IPS DF 19.7 (cell line): ENCODE measurements around the gene RILPL2.
"Not testable (repeated sequence)": the region's sequence is repeated elsewhere in the genome, so short reads cannot be mapped to it uniquely, and the experiment has no call there.

Source experiments
- DNase-seq: peaks from one replicate; pipeline ENCODE4 v3.0.0-alpha.2; 2013; ENCODE audit warnings: low read depth, low spot score

Gene RILPL2

DNA sequence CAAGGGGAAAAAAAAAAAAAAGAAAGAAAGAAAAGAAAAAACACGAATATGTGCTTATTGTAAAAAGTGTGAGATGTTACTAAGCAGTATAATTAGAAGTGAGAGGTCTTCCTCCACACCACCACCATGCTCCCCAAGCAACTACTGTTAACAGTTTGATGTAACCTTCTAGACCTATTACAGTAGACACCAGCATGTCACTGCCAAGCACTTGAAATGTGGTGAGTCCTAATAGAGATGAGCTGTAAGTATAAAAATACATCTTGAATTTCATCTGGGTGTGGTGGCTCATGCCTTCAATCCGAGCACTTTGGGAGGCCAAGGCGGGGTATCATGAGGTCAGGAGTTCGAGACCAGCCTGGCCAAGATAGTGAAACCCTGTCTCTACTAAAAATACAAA, 13.4 kb upstream of the RILPL2 start:
- no peak for DNase-seq

DNA sequence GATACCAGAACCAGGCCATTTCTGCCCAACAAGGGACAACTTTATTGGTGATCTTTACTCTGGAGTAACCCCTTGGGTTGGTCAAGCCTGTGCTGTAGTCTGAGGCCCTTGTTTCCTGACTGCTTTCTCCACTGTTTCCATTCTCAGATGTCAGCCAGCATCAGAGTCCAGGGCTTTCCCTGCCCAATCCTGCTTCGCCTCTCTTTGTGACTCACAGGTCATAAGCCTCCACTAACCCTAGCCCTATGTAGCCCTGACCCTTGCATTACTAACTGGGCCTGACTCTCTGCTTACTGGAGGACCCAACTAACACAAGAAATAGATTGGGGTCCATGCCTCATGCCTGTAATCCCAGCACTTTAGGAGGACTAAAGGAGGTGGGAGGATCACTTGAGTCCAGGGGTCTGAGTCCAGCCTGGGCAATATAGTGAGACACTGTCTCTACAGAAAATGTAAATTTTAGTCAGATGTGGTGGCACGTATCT, 12.8 kb upstream of the RILPL2 start:
- DNase-seq = no peak

DNA sequence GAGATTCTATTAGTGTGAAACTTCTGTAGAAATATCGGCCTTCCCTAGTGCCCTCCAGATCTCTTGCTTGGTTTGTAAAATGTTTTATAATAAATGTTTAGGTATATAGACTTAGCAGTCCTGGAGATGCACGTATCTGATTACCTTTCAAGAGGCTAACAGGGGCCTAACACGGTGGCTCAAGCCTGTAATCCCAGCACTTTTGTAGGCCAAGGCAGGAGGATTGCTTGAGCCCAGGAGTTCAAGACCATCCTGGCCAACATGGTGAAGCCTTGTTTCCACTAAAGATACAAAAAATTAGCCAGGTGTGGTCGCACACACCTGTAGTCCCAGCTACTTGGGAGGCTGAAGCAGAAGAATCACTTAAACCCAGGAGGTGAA, 9.8 kb upstream of the RILPL2 start:
- DNase-seq = no peak

DNA sequence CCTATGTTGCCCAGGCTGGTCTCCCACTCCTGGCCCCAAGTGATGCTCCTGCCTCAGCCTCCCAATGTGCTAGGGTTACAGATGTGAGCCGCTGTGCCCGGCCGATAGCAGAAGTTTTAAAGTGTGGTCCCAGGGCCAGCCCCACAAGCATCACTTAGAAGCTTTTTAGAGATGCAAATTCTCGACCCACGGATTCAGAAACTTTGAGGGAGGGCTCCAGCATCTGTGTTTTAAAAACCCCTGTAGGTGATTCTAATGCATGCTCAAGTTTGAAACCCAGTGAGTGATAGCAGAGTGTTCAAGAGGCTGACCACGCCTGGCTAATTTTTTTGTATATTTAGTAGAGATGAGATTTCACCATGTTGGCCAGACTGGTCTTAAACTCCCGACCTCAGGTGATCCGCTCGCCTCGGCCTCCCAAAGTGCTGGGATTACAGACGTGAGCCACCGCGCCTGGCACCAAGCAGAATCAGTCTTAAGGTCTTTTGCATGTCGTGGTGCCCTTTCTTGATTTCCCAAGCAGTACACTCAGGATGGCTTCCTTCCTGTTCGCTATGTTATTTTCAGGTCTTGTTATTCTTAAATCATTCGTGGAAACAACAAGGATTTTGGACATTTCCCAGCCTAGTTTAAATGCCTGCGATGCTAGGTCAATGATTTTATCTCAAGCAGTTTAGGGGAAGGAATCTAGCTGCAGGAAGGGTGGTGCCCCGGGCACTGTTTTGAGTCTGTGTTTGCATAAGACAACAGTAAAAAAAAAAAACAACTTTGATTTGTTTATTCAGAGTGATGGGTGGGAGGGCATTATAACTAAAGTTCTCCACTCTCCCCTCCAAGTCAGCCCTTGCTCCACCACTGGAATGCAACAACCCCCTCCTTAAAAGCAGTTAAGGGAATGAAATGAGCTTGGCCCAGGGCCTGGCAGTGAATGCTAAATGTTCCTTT, 9.2 kb upstream of the RILPL2 start:
- DNase-seq = no peak

DNA sequence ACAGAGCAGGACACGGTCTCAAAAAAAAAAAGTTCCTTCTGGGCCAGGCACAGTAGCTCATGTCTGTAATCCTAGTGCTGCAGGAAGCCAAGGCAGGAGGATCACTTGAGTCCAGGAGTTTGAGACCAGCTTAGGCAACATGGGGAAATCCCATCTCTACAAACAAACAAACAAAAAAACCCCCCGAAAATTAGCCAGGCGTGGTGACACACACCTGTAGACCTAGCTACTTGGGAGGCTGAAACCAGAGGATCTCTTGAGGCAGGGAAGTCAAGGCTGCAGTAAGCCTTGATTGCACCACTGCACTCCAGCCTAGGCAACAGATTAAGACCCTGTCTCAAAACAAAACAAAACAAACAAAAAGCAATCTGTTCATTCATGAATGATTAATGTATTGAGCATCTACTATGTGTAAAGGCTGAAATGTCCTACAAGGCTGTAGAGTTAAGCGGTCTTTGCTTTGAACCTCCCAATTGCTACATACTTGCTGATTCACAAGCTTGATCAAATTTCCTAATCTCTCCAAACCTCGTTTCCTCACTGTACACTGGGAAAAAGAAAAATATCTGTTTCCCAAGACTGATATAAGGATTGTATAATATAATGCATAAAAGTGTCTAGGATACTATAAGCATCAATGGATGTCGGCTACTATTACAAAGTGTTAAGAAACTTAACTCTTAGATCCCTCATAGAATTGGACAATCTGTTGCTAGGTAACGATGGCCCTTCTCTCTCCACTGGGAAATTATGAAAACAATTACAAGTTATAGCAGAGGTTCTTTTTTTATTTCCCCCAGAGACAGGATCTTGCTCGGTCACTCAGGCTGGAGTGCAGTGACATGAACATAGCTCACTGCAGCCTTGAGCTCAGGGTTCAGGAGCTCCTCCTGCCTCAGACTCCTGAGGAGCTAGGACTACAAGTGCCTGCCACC, 7.9 kb upstream of the RILPL2 start:
- no peak for DNase-seq

DNA sequence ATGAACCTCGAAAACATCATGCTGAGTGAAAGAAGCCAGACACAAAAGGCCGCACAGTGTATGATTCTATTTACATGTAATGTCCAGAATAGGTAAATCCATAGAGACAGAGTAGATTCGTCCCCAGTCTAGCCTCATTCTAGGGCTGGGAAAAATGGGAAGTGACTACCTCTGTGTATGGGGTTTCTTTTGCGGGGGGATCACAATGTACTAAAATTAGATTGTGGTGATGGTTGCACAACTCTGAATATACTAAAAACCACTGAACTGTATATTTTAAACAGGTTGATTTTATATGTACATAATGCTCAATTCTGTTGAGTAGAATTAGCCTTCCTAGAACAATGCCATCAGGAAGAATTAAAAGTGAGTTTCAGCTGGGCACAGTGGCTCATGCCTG, 6.3 kb upstream of the RILPL2 start:
- no peak for DNase-seq

DNA sequence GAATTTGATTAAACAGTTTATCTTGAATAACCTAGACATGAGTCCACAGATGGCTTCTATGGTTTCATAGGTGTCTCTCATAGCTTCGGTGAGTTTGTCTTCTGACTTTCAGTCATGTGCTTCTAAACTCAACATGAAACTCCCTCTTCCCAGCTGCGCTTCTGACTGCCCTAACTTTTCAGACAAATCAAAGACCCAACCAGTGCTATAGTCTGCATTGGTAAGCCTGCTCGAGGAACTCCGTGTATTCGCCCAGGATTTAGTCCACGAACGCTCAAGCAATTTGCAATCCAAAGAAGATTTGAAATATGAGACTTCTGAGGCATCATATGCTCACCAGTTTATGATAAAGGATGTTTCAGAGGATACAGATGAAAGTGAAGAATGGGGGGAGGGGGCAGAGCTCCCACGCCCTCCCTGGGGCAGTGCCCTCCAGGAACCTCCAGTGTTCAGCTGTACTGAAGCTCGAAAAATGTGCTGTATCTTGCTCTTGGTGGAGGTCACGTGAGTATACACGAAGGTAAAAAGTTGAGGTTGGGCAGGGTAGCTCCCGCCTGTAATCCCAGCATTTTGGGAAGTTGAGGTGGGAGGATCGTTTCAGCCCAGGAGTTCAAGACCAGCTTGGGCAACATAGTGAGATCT, 5.2 kb upstream of the RILPL2 start:
- no peak for DNase-seq

DNA sequence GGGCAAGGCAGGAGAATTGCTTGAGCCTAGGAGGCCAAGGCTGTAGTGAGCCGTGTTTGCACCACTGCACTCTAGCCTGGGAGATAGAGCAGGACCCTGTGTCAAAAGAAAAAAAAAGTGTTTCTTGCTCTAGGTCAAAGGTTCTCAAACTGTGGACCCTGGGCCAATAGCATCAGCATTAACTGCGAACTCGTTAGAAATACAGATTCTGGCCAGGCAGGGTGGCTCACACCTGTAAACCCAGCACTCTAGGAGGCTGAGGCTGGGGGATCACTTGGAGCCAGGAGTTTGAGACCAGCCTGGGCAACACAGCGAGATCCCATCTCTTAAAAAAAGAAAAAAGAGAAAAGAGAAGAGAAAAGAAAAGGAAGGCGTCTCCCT, 858 bp downstream of the RILPL2 start:
- no peak for DNase-seq

DNA sequence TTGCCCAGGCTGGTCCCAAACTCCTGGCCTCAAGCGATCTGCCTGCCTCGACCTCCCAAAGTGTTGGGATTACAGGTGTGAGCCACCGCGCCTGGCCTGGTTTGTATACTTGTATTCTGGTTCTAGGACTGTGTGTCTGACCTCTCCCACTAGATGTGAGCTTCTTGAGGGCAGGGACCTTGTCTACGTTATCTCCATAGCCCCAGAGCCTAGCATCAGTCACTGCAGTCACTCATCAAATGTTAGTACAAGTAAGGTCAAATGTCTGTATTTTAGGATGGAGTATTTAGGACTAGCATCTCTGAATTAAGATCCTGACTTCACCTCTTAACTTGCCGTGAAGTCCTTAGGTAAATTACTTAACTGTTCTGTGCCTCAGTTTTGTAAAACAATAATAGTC, 2.9 kb downstream of the RILPL2 start:
- no peak for DNase-seq

DNA sequence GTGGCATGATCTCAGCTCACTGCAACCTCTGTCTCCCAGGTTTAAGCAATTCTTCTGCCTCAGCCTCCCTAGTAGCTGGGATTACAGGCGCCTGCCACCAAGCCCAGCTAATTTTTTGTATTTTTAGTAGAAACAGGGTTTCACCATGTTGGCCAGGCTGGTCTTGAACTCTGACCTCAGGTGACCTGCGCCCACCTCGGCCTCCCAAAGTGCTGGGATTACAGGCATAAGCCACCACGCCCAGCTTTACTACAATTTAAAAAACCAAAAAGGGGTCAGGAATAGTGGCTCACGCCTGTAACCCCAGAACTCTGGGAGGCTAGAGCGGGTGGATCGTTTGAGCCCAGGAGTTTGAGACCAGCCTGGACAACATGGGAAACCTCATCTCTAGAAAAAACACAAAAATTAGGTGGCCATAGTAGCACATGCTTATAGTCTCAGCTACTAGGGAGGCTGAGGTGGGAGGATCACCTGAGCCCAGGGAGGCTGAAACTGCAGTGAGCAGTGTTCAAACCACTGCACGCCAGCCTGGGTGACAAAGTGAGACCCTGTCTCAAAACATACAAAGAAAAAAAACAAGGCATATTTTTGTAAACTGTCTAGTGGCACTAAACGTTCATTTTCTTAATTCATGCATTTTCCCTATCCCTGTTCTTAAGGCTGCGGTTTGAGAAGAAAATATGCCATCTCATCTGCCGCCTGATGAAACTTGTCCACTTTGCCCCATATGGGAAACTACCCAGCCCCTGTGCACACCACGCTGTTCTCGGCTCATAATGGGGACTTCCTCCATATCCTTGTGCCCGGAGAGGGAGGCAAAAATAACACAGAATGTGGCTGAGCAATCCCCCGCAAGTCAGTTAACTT, 4.3 kb downstream of the RILPL2 start:
- not testable (repeated sequence) for DNase-seq

DNA sequence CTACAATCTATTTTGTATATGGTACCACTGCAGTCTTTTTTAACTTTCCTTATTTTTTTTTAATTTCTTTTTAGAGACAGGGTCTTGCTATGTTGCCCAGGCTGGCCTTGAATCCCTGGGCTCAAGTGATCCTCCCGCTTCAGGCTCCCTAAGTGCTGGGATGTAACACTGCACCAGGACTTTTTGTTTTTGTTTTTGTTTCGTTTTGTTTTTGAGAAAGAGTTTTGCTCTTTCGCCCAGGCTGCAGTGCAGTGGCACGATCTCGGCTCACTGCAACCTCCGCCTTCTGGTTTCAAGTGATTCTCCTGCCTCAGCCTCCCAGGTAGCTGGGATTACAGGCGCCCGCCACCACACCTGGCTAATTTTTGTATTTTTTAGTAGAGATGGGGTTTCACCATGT, 7.4 kb downstream of the RILPL2 start:
- not testable (repeated sequence) for DNase-seq

DNA sequence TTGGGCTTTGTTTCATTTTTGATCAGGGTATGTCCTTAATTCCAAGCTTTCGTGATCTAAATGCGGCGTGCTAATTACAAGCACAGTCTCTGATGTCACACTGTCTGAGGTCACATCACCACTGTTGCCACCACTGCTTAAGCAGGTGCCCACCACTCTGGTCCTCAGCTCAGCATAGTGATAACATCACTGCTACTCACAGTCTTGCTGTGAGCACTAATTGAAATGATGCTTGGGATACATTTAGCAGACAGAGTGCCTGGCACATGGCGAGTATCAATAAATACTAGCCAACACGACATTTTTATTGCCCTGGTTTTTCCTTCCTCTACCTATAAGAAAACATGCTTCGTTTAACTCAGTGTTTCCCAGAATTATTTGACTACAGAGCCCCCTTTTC, 7.9 kb downstream of the RILPL2 start:
- DNase-seq = no peak

DNA sequence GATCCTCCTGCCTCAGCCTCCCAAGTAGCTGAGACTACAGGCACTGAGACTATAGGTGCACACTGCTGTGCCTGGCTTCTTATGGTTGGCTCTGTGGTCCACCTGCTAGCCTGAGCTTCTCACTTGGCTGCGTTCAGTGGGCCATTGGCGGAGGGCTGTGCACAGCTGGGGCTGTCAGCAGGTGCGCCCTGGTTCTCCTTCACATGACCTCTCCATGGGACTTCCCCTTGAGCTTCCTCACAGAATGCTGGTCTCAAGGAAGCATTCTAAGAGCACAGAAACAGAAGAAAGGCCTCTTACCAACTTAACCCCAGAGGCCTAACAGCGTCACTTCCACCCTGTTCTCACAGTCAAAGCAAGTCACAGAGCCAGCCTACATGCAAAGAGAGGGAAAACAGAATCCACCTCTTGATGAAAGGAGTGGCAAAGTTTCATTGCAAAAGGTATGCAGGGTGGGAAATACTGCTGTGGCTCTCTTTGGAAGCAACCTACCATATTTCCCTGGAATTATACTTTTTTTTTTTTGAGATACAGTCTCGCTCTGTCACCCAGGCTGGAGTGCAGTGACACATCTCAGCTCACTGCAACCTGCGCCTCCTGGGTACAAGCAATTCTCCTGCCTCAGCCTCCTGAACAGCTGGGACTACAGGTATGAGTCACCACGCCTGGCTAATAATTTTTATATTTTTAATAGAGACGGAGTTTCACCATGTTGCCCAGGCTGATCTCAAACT, 9.3 kb downstream of the RILPL2 start:
- no peak for DNase-seq

DNA sequence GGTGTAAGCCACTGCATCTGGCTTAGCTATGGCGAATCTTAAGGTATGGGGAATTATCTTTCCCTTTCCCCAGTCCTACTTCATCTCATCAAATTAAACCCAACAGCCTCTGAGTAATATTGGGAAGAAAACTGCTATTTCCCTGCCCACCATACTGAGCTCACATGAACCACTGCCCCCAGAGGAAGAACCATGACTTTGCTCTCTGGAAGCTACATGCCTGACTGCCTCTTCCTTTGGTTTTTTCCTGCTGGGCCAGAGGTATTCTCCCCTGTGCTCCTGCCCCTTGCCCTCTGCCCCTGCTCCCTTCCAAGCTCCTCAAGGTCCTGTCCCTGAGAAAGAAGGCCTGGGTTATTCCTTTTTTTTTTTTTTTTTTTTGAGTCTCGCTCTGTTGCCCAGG, 15.2 kb downstream of the RILPL2 start:
- DNase-seq = no peak

DNA sequence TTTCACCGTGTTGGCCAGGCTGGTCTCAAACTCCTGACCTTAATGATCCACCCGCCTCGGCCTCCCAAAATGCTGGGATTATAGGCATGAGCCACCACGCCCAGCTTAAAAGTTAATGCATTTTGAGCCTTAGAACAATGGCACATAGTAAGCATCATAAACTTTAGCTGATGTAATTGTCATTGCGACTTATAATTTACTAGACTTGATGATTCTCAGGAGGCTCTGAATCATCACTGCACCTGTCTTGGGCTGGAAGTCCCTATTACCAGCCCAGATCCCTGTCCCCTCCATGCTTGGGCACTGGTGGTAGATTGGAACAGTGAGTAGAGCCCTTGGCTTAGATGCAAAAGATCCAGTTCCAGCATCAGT, 26.5 kb downstream of the RILPL2 start:
- no peak for DNase-seq

DNA sequence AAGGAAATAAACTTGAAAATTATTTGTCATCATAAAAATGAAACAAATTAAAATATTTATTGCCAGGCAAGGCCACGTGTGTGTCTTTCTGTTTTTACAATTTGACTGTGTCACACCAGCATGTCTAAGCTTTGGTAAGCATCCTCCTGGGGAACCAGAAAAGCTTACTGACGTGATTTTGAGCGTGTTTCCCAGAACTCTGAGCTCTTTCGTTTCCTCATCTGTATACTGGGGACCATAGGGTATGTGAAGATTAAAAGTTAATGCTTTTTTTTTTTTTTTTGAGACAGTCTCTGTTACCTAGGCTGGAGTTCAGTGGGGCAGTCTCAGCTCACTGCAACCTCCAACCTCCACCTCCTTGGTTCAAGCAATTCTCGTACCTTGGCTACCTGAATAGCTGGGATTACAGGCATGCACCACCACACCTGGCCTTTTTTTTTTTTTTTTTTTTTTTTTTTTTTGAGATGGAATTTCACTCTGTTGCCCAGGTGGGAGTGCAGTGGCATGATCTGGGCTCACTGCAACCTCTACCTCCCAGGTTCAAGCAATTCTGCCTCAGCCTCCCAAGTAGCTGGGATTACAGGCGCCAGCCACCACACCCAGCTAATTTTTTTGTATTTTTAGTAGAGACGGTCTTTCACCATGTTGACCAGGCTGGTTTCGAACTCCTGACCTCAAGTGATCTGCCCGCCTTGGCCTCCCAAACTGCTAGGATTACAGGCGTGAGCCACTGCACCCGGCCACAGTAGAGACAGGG, 27.0 kb downstream of the RILPL2 start:
- DNase-seq = not testable (repeated sequence)

DNA sequence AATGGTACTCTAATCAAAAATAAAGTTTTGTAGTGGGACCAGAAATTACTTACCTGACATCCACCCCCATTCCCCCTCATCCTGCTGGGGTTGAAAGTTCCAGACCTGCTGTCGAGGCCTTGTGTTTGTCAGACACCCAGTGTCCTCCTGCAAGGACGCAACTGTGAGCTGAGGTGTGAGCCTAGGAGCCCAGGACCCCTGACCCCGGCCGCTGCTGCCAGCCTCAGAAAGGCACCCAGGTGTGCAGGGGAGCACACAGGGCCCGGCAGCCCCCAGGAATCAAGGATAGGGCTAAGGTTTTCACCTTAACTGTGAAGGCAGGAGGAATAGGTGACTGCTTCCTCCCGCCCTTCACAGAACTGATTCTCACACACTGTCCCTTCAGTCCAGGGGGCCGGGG, 27.9 kb downstream of the RILPL2 start:
- not testable (repeated sequence) for DNase-seq

DNA sequence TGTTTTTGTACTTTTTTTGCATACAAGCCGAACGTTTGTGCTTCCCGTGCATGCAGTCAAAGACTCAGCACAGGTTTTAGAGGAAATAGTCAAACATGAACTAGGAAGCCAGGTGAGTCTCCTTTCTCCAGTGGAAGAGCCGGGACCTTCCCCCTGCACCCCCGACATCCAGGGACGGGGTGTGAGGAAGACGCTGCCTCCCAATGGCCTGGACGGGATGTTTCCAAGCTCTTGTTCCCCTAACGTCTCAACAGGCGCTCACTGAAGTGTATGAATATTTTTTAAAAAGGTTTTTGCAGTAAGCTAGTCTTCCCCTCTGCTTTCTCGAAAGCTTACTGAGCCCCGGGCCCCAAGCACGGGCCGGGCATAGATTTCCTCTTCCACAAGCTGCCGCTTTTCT, 28.6 kb downstream of the RILPL2 start:
- not testable (repeated sequence) for DNase-seq

DNA sequence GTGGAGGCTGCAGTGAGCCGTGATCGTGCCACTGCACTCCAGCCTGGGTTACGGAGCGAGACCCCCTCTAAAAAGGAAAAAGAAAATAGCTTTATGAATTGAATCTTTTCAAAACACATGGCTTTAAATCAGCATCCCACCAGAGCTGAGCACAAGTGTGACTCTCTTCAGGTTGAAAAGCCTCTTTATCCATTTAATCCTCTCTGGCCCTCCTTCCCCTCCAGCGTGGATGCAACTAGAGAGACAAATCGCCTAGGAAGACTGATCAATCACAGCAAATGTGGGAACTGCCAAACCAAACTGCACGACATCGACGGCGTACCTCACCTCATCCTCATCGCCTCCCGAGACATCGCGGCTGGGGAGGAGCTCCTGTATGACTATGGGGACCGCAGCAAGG, 29.2 kb downstream of the RILPL2 start:
- not testable (repeated sequence) for DNase-seq

DNA sequence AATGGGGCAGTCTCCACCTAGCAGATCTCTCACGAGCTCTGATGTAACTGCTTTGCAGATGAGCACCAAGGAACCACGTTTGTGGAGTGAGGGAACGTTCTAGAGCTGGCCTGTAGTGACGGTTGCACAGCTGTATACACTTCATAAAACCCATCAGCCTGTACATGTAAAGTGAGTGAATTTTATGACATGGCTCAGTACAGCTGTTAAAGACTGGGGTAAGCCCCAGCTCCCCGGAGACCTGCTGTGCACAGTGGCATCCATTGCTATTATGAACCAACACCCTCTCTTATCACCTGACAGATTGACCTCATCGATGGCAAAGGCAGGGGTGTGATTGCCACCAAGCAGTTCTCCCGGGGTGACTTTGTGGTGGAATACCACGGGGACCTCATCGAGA, 31.9 kb downstream of the RILPL2 start:
- DNase-seq = no peak
